ENCODE data around the gene DNAH9. TPM values are rescaled to one million over a fixed set of nuclear protein-coding genes. Genes with fewer than 3 reads are reported as not detected.

DNAH9 gene
- total RNA-seq, 2 experiments from 2014 or later, result not detected

DNA sequence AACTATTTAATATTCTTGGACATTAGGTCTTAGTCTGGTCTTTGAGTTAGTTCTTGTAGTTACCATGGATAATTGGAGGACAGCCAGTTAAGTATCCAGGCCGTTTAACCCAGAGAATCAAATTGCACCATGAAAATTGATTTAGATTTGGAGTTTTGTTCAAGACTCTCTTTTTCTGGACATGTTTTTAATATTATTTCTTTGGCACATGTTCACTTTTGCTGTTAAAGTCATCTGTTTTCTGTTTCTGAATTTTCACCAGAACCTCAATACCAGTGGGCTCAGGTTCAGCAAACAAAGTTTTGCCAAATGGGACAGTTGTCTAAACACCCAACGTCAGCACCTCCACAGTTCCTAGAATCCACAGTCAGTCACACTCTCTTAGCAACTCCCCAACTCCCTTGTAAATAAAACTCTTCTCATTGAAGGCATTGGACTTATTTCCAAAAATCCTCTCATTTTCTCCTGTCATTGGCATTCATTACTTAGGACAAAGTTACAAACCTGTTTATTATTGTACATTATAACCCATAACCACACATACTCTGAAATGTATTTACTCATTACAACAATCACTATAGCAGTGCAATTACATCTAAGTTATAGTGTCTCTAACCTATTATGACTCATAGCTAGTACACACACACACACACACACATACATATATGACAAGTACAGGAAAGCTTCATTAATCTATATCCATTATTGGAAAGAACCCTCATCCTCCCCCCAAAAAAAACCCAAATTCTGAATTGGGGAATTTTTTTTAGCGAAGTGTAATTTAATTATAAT is 33.5 kb upstream of the DNAH9 start:
- DNase-seq, result no peak
- Mint-ChIP-seq H3K27ac (no peak overlapping the region), H3K27me3 (no peaks in the 10 kb centered on the region), H3K4me3 (no peak overlapping the region), H3K4me1 (no peaks in the 10 kb centered on the region), H3K36me3 (ENCODE audit: low read depth) (no peaks in the 10 kb centered on the region), H3K9me3 (peaks cover 24% of the 10 kb centered on the region)
- ChIA-PET CTCF (no interaction called here), POLR2A (no interaction called here)

DNA sequence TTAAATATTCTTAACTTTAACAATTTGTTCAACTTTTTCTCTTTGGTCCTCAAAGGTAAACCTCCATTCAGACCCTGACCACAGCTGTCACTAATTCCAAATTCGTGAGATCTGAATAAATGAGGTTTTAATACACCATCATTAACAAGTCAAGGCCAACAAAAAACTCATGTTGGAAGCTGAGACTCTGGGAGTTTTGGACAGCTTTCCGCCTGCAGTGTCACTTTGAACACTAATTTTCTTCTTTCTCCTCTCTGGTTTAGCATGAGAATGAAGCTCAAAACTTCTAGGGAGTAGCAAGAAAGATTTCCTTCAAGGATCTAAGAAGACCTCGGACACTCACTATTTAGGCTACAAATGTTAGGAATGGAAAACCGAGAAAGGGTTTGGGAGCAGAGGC is 32.7 kb upstream of the DNAH9 start:
- Mint-ChIP-seq H3K36me3 (ENCODE audit: low read depth) (no peaks in the 10 kb centered on the region), H3K27ac (no peak overlapping the region), H3K27me3 (no peaks in the 10 kb centered on the region), H3K4me3 (no peak overlapping the region), H3K9me3 (peaks cover 24% of the 10 kb centered on the region), H3K4me1 (no peaks in the 10 kb centered on the region)
- no peak for DNase-seq
- ChIA-PET CTCF (no interaction called here), POLR2A (no interaction called here)

DNA sequence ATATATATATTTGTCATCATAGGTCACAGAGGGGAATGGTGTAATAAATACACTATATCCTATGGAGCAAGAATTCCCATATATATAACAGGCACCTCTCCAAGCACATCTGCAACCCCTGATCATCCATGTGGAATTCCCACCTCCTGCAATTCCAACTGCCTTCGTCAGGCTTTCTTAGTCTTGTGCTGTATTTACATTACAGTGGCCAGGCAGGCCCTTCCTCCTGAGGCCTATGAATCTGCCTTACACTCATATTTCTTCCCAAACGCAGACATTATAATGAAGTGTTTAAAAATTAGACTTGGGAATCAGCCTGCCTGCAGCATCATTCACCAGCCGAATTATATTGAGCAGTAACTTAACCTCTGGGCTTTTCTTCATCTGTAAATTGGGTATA is 19.3 kb upstream of the DNAH9 start:
- no peak for DNase-seq
- Mint-ChIP-seq H3K9me3 (peaks cover under 1% of the 10 kb centered on the region), H3K4me3 (no peak overlapping the region), H3K27me3 (no peaks in the 10 kb centered on the region), H3K36me3 (ENCODE audit: low read depth) (no peaks in the 10 kb centered on the region), H3K4me1 (no peaks in the 10 kb centered on the region), H3K27ac (no peak overlapping the region)
- CTCF ChIA-PET, result no interaction called here
- POLR2A ChIA-PET, result no interaction called here

DNA sequence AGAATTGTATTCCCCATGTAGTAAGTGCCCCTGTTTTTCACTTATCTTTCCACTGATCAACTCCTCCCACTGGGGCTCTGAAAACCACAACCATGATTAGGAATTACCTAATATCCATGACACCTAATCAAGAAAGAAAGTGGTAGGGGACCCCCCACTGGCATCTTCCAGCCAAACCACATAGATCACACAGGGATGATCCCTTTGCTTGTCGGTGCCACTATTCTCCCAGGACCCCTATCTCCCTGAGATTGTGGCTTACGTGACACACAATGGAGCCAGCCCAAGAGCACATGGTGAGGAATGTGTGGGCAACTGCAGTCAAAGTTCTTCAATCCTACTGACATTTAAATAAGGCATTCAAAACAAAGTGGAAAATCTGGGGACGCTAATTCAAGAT is 17.6 kb upstream of the DNAH9 start:
- no peak for DNase-seq
- ChIA-PET CTCF (no interaction called here), POLR2A (no interaction called here)
- no peaks in the 10 kb centered on the region for H3K4me1 Mint-ChIP-seq
- H3K4me3 Mint-ChIP-seq, result no peak overlapping the region
- no peak overlapping the region for H3K27ac Mint-ChIP-seq
- peaks cover 5% of the 10 kb centered on the region for H3K9me3 Mint-ChIP-seq
- no peaks in the 10 kb centered on the region for H3K27me3 Mint-ChIP-seq
- H3K36me3 Mint-ChIP-seq (ENCODE audit: low read depth), result no peaks in the 10 kb centered on the region

DNA sequence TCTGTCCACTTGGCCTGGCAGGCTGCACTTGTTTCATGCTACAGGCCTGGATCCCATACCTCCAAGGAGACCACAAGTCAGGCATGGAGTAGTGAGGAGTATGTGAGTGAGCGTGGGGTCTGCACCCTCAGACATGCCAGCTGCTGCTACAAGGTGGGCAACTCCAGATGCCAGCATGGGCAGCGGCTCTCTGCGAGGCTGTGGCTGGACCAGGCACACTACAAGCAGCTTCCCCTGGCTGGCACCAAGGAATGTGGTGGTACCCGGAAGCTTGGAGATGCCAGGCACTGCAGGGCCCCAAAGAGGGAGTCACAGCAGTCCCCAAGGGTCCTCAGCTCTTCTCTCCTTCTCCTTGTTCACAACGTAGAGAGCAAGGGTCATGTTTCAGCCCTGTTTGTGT is 16.1 kb upstream of the DNAH9 start:
- CTCF ChIA-PET, result no interaction called here
- peaks cover 5% of the 10 kb centered on the region for H3K9me3 Mint-ChIP-seq
- no peak for DNase-seq
- H3K27ac Mint-ChIP-seq, result no peak overlapping the region
- POLR2A ChIA-PET, result no interaction called here
- no peaks in the 10 kb centered on the region for H3K27me3 Mint-ChIP-seq
- H3K4me1 Mint-ChIP-seq, result no peaks in the 10 kb centered on the region
- H3K4me3 Mint-ChIP-seq, result no peak overlapping the region
- H3K36me3 Mint-ChIP-seq (ENCODE audit: low read depth), result no peaks in the 10 kb centered on the region

DNA sequence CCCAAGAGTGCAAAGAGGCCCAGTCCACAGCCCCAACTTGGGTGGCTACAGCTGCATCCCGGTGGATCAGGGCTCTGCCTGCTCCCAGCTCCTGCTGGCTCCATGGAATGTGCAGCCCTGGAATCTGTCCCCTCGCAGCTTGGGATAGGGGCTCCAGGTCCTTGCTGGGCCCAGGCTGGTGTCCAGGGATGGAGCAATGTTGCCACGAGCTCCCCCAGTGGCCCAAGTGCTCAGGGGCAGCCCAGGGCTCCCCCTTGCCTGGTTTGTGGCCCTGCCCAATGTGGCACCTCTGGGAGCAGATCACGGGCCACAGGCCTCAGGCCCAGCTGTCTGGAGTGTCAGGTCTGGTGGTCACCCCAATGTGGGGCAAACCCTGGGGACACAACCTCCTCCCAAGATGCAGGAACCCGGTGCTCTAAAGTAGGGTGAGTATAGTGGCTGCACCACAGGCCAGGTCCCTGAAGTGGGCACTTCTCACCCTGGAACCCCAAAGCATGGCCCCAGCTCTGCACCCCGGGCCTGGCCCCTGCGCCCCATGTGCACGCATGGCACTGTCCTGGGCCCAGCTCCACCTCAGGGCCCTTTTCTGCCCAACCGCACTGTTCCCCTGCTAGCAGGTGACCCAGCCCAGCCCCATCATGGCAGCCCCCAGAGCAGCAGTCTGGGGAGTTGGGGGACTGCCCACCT is 14.8 kb upstream of the DNAH9 start:
- Mint-ChIP-seq H3K4me3 (no peak overlapping the region), H3K9me3 (peaks cover 5% of the 10 kb centered on the region), H3K4me1 (no peaks in the 10 kb centered on the region), H3K36me3 (ENCODE audit: low read depth) (no peaks in the 10 kb centered on the region), H3K27me3 (no peaks in the 10 kb centered on the region), H3K27ac (no peak overlapping the region)
- ChIA-PET POLR2A (no interaction called here), CTCF (no interaction called here)
- no peak for DNase-seq

DNA sequence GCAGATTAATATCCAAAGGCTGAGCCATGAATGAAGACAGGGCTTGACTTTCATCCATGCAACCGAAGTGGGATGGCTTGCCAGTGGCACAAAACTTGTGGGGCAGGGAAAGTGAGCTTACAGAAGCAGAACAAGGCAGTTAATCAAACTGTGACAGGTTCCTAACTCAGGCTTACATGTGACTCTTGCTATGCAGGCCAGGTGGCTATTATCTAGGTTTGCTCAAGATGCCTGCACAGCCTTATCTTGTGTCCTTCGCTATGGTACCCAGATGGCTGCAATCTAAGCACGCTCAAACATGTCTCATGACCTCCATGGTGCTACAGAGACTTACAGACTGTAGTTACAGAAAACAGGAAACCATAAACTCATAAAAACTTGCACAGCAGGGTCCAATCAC is 8.6 kb upstream of the DNAH9 start:
- ChIA-PET CTCF (no interaction called here), POLR2A (no interaction called here)
- H3K27ac Mint-ChIP-seq, result no peak overlapping the region
- no peak for DNase-seq
- H3K9me3 Mint-ChIP-seq, result peaks cover 3% of the 10 kb centered on the region
- H3K36me3 Mint-ChIP-seq (ENCODE audit: low read depth), result no peaks in the 10 kb centered on the region
- H3K4me1 Mint-ChIP-seq, result no peaks in the 10 kb centered on the region
- H3K27me3 Mint-ChIP-seq, result no peaks in the 10 kb centered on the region
- H3K4me3 Mint-ChIP-seq, result no peak overlapping the region

DNA sequence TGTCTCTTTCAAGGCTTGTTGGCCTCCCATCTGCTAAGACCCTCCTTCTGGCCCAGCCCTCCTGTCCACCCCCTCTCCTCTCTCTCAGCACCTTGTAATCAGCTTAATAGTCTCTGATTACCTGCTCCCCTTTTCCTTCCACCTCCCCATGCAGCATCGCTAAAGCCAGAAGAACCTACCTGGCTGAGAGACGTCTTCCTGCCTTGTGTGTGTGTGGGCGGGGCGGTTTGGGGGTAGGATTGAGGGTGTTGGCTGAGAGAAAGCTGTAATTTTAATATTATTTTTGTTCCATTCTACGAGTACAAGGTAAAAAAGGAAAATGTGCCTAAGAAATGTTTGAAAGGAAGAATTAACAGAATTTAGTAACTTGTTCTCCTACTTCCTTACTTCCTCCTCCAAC is 3.4 kb downstream of the DNAH9 start:
- Mint-ChIP-seq H3K27ac (no peak overlapping the region), H3K27me3 (peaks cover 7% of the 10 kb centered on the region), H3K4me1 (no peaks in the 10 kb centered on the region), H3K36me3 (ENCODE audit: low read depth) (no peaks in the 10 kb centered on the region), H3K4me3 (no peak overlapping the region), H3K9me3 (peaks cover 8% of the 10 kb centered on the region)
- CTCF ChIA-PET, result no interaction called here
- POLR2A ChIA-PET, result no interaction called here
- no peak for DNase-seq

DNA sequence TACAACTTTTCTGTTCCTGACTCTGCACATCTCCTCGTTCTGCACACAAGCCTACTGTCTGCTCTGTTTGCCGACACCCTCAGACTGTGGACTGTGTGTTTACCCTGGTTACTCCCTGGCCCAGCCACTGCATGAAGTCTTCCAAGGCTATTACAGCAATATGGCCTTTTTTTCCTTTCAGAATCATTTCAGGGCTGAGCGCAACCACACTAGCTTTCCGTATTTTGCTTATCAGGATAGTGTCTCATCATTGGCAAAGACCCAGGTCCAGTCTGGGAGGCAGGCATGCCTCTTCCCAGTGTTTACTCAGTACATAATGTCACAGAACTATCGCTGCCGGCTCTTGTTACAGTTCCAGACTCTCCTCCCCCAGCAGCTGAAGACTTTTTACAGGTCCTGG is 10.1 kb downstream of the DNAH9 start:
- DNase-seq, result no peak
- no peaks in the 10 kb centered on the region for H3K4me1 Mint-ChIP-seq
- POLR2A ChIA-PET, result no interaction called here
- no peak overlapping the region for H3K4me3 Mint-ChIP-seq
- H3K27me3 Mint-ChIP-seq, result no peaks in the 10 kb centered on the region
- H3K27ac Mint-ChIP-seq, result no peak overlapping the region
- CTCF ChIA-PET, result no interaction called here
- H3K36me3 Mint-ChIP-seq (ENCODE audit: low read depth), result no peaks in the 10 kb centered on the region
- H3K9me3 Mint-ChIP-seq, result peaks cover 5% of the 10 kb centered on the region

DNA sequence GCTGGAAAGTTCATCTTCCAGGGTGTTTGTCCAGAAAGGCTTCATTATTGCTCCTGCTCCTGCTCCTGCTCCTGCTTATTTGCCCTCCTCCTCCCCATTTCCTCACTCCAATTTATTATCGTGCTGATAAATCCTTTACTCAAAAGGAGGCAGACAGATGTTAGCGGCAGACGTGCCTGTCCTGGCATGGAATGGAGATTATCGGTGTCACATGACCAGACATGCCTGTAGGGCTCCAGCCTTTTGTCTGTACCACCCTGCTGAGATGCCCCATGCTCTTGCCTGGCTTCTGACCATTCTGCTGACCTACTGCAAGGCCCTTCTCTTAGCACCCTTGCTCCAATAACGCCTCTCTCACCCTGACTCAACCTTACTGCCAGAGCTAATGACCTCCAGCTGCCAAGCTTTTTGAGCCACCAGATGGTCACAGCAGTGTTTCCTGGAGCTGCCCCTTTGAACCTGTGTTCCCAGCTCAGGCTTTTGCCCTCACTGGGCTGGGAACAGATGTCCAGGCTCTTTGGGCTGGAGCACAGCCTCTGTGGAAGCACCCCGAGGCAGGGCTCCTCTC is 12.8 kb downstream of the DNAH9 start:
- POLR2A ChIA-PET, result no interaction called here
- no peaks in the 10 kb centered on the region for H3K36me3 Mint-ChIP-seq (ENCODE audit: low read depth)
- CTCF ChIA-PET, result no interaction called here
- no peaks in the 10 kb centered on the region for H3K4me1 Mint-ChIP-seq
- peaks cover 1% of the 10 kb centered on the region for H3K9me3 Mint-ChIP-seq
- DNase-seq, result no peak
- H3K27ac Mint-ChIP-seq, result no peak overlapping the region
- no peak overlapping the region for H3K4me3 Mint-ChIP-seq
- no peaks in the 10 kb centered on the region for H3K27me3 Mint-ChIP-seq

DNA sequence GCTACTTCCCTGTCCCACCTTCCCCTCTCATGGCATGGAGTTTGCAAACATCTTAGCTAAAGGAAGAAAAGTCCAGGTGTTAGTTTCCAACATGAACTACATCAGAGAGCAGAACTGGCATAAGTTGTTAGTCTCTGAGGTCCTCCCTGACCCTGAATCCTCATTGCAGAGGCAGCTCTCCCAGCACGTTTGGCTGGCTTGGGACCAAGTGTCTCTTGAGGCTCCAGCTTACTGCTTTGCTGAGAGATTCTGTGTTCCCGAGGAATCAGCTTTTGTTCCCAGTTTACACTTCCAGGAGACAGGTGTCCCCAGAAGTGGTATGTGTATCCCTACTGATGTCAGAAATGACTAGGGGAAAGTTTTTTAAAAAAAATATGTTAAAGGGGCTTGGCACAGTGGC is 14.7 kb downstream of the DNAH9 start:
- no peaks in the 10 kb centered on the region for H3K4me1 Mint-ChIP-seq
- DNase-seq, result no peak
- H3K27ac Mint-ChIP-seq, result no peak overlapping the region
- no peak overlapping the region for H3K4me3 Mint-ChIP-seq
- POLR2A ChIA-PET, result no interaction called here
- no peaks in the 10 kb centered on the region for H3K36me3 Mint-ChIP-seq (ENCODE audit: low read depth)
- peaks cover 3% of the 10 kb centered on the region for H3K9me3 Mint-ChIP-seq
- H3K27me3 Mint-ChIP-seq, result no peaks in the 10 kb centered on the region
- CTCF ChIA-PET, result no interaction called here

DNA sequence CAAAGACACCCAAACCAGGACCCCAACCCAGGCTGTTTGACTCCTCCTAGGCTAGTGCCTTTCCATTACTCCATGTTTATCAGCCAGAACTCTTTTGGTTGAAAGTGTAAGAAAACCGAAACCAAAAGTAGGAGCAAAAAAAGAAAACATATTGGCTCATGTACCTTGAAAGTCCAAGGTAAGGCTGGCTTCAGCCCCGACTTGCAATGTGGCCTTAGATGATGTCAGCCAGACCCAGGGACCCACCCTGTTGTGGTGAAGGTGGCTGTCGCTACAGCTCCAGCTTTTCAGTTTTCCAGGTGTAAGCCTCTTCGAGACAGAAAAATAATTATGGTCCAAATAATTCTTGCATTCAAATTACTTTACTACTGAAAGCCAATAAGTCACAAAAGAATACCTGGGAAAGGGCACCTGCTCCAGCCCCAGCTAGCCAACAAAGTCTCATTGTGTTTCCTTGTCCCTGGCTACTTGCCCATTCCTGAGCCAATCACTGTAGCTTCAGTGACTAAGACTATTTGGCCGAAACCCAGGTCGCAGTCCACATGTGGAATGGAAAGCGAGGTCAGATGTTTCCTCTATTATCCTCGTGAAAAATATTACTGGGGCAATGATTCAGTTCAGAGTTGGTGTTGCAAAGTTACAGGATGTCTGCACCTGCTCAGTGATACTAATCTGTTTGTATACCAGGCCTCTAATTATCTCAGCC is 20.7 kb downstream of the DNAH9 start:
- no peak for DNase-seq
- H3K36me3 Mint-ChIP-seq (ENCODE audit: low read depth), result no peaks in the 10 kb centered on the region
- no peaks in the 10 kb centered on the region for H3K27me3 Mint-ChIP-seq
- ChIA-PET POLR2A (no interaction called here), CTCF (no interaction called here)
- H3K9me3 Mint-ChIP-seq, result peaks cover 3% of the 10 kb centered on the region
- H3K4me3 Mint-ChIP-seq, result no peak overlapping the region
- H3K27ac Mint-ChIP-seq, result no peak overlapping the region
- no peaks in the 10 kb centered on the region for H3K4me1 Mint-ChIP-seq

DNA sequence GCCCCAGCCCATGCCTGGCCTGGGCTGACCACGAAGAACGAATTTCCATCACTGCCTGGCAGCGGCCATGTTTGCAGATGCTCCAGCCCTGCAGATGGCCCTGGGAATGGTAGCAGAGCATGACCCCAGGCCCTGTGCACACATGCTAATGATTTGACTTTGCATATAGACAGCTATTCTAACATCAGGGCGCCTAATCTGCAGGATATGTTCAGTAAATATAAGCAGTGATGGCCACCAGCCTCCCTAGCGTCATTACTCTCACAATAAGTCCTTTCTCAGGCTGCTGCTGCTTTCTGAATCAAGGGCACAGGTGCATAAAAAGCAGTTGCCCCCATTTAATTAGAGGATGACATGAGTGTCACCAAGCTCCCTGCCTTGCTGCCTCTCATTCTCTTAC is 24.2 kb downstream of the DNAH9 start:
- H3K9me3 Mint-ChIP-seq, result no peaks in the 10 kb centered on the region
- DNase-seq, result no peak
- no peak overlapping the region for H3K27ac Mint-ChIP-seq
- H3K36me3 Mint-ChIP-seq (ENCODE audit: low read depth), result no peaks in the 10 kb centered on the region
- H3K4me1 Mint-ChIP-seq, result no peaks in the 10 kb centered on the region
- H3K27me3 Mint-ChIP-seq, result no peaks in the 10 kb centered on the region
- POLR2A ChIA-PET, result no interaction called here
- no peak overlapping the region for H3K4me3 Mint-ChIP-seq
- CTCF ChIA-PET, result no interaction called here
